SH-SY5Y (cell line): Measurements from ENCODE around the gene SYT12.

Experiments used
- GATA2 ChIP-seq: IDR thresholded peaks from 2 replicates; pipeline ENCODE4 v1.6.1; 2011; ENCODE audit warnings: mild to moderate bottlenecking, low read depth, low read length
- GATA3 ChIP-seq: IDR thresholded peaks from 2 replicates; pipeline ENCODE4 v1.6.1; 2011; ENCODE audit warnings: low read depth, mild to moderate bottlenecking, low read length, moderate library complexity

SYT12 gene

GRCh38 chr11:66986178-66986545 lies 36.8 kb upstream of the SYT12 start:
- TF ChIP-seq GATA2, result no peak
- no peak for TF ChIP-seq GATA3

- TF ChIP-seq GATA2 (no peak), GATA3 (no peak)
These were observed 35.7 kb upstream of the SYT12 start for GRCh38 chr11:66987158-66987620.

DNA sequence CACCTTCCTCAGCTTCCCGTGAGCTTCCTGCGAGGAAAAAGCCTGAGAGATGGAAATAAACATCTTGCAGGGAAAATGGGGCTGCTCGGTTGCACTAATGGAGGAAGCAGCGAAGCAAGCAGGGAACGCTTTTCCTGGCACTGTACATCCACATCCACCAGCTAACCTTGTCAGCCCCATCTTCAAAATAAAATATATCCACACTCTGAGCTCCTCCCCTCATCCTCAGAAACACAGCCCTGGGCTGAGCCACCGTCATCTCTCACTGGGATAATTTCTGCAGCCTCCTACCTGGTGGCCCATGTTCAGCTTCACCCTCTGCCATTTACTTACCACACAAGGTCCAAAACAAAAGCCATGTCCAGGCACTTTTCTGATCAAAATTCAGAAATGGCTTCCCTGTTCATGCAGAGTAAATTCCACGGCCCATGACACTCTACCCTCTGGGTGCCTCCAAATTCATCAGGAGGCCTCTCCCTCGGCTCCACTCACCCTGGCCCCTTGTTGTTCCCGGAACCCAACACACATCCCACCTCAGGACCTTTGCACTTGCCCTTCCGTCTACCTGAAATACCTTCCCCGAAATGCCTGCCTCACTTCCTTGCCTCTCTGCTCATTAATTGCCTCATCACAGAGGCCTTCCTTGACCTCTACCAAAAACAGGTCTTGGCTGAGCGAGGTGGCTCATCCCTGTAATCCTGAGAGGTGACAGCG lies 34.9 kb upstream of the SYT12 start:
- TF ChIP-seq GATA3 (no peak), GATA2 (no peak)

GRCh38 chr11:66992041-66992440 lies 30.9 kb upstream of the SYT12 start:
- TF ChIP-seq GATA2, result no peak
- TF ChIP-seq GATA3, result no peak

- TF ChIP-seq GATA2 (no peak), GATA3 (no peak)
These were observed 26.2 kb upstream of the SYT12 start for GRCh38 chr11:66996609-66997273.

GRCh38 chr11:66999555-66999954 lies 23.4 kb upstream of the SYT12 start:
- TF ChIP-seq GATA3 (no peak), GATA2 (no peak)

DNA sequence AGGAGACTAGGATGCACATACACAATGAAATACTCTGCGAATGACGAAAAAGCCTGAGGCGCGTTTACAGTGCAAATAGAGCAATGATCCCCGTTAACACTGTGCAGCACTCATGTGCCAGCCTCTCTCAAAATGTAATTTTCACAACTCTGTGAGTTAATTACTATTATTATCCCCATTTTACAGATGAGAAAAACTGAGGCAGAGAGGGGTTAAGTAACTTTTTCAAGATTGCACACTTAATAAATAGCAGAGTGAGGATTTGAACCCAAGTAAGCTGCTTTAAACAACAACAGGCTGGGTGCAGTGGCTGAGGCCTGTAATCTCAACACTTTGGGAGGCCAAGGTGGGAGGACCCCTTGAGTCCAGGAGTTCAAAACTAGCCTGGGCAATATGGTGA lies 21.6 kb upstream of the SYT12 start:
- TF ChIP-seq GATA2 (no peak), GATA3 (no peak)

DNA sequence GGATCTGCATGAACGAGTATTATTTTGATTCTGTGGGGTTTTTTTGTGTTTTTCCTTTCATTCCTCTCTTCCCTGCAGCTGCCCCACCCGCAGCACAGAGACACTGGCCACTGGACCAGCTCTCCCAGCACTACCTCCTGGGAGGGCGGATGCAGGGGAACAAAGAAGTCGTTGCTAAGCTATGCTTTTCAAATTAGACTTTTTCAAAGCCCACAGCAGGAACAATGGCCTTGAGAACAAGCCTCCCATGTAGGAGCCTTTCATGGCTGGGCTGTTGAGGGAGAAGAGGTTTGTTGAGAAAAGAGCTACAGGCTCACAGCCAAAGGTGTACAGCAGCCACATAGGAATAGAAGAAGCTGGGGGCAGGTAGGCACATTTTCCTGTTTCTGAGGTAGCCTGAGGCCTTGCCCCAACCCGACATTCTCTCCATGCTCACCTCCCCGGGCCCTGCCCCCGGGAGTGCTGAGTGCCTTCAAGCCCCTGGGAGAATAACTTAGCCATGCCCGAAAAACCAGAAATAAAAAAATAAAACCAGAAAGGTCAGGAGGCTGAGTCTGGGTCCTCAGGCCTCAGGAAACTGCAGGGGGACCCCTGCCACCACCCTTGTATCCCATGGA lies 20.5 kb upstream of the SYT12 start:
- TF ChIP-seq GATA3 (no peak), GATA2 (no peak)

DNA sequence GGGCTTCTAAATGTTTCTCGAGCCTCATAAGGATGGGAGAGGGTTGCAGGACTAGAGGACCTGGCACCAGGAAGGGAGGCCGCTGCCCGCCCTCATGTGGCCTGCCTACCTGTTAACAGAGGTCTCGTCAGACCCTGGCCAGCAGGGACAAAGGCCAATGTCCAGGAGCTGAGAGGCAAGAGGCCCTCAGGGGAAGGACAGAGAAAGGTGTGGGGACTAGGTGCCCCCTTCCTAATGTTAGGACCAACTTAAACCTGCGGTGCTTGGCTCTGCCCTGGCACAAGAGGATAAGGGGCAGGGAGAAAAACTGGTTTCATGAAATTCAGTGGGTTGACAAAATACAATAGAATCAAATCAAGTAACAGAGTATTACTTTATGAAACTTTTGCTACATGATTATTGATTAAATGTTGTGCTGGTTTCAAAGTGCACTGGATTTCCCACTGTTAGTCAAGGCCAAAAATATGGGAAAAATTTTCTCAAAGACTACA lies 20.0 kb upstream of the SYT12 start:
- TF ChIP-seq GATA2, result no peak
- TF ChIP-seq GATA3, result no peak

- TF ChIP-seq GATA2 (no peak), GATA3 (no peak)
These were observed 16.7 kb upstream of the SYT12 start for GRCh38 chr11:67006029-67006884.

DNA sequence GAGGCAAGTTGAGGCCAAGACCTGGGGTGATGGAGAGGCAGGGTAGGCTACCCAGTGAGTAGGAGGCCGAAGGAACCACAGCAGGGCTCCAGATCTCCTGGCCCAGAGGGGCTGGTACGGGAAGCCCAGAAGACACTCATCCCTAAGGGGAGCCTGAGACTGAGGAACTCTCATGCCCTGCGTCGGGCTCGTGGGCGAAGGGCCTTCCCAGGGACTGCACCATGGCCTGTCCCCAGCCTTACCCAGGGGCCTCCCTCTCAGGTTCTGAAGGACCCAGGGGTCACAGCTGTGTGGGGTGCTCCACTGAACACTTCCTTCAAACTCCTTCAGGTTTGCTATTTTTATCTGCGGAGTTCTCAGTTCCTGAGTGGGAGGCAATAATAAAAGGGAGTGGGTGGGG lies 15.8 kb upstream of the SYT12 start:
- TF ChIP-seq GATA2, result no peak
- TF ChIP-seq GATA3, result no peak

GRCh38 chr11:67010296-67010905 lies 12.5 kb upstream of the SYT12 start:
- TF ChIP-seq GATA3 (no peak), GATA2 (no peak)

DNA sequence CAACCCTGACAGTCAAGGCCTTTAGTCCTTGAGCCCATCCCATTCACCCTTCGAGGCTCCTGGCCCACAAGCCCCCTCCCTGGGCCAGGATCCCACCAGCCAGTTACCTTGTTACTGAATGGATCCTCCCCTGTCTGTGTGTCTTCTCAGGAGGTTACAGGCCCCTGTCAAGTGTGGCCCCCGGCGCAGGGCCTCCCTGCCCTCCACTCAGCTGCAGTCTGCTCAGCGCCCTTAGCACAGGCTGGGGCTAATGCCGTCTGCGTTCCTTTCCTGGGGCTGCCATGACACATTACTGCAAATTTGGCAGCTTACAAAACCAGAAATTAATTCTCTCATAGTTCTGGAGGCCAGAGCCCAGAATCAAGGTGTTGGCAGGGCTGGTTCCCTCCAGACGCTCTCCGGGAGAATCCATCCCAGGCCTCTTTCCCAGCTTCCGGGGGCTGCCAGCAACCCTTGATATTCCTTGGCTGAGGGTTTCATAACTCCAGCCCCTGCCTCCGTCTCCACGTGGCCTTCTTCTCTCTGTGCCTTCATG lies 9.4 kb upstream of the SYT12 start:
- TF ChIP-seq GATA2 (no peak), GATA3 (no peak)

DNA sequence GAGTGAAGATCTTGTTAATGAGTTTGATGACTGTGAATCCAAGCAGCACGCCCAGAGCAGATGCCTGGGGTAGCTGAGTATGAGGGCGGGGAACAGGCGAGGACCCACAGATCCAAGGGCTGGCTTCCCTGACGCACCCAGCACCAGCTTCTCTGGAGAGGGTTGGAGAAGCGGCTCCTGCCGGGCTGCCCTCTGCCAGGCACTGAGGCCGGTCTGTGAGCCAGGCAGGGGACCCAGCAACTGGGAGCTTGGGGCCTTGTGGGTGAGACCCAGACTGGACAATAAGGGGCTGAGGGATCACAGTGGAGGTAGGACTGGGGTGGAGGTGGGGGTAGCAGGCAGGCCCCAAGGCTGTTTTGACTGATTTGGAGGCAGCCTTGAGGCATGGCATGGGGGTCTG lies 8.6 kb upstream of the SYT12 start:
- TF ChIP-seq GATA3 (no peak), GATA2 (no peak)
